GM12801 (cell line): Measurements from ENCODE around the gene ZNG1A.
"Not testable (repeated sequence)": the region's sequence is repeated elsewhere in the genome, so short reads cannot be mapped to it uniquely, and the experiment has no call there.

Experiments used
- TF ChIP-seq, protein P1 (sequence below): IDR thresholded peaks from one replicate; pipeline ENCODE4 v1.5.1; 2011; ENCODE audit warnings: control low read depth; ENCODE audit not compliant: insufficient read length; ENCODE audit errors: extremely low read depth

Gene ZNG1A

DNA sequence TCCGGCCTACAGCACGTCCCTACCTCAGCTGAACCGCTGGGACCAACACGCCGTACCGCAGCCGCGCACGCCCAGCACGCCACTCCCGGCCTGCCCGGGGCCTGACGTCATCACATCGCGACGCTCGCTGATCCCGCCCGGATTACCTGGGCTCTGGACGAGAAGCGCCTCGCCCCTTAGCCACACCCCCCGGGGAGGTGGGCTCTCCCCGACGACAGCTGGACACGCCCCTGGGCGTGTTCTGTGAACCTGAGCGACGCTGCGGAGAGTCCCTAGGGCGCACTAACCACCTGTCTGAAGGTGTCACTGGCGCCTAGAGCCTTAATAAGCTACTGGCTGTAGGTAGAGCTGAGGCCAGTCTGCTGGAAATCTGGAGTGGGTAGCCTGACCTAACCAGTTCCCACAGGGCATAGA, at the start of gene ZNG1A:
Gene ZNG1A, minus strand, starts transcription at position 87 of the 414 bp plus-strand sequence. CDS start 87 bp downstream, outside the sequence.
- TF ChIP-seq, protein P1, sequence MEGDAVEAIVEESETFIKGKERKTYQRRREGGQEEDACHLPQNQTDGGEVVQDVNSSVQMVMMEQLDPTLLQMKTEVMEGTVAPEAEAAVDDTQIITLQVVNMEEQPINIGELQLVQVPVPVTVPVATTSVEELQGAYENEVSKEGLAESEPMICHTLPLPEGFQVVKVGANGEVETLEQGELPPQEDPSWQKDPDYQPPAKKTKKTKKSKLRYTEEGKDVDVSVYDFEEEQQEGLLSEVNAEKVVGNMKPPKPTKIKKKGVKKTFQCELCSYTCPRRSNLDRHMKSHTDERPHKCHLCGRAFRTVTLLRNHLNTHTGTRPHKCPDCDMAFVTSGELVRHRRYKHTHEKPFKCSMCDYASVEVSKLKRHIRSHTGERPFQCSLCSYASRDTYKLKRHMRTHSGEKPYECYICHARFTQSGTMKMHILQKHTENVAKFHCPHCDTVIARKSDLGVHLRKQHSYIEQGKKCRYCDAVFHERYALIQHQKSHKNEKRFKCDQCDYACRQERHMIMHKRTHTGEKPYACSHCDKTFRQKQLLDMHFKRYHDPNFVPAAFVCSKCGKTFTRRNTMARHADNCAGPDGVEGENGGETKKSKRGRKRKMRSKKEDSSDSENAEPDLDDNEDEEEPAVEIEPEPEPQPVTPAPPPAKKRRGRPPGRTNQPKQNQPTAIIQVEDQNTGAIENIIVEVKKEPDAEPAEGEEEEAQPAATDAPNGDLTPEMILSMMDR: not testable (repeated sequence)

DNA sequence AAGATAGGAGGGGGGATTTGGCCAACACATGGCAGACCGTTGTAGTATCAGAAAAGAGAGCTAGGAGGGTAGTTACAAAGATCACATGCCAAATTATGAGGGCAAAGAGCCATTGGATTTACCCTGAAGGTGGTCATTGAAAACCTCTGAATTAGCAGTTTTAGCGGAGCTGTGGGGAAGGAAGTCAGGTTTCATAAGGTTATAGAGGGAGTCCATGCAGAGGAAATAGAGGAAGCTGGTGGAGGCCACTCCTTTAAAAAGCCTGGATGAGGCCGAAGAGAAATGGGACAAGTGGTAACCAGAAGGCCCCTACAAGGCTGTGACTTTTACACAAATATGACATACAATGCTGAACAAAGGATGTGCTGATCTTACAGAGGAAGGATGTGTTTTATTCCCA, 49.0 kb upstream of the ZNG1A start:
- TF ChIP-seq, protein P1: no peak

- TF ChIP-seq, protein P1: no peak
These were observed 46.0 kb upstream of the ZNG1A start for GRCh38 chr9:224582-225520.

DNA sequence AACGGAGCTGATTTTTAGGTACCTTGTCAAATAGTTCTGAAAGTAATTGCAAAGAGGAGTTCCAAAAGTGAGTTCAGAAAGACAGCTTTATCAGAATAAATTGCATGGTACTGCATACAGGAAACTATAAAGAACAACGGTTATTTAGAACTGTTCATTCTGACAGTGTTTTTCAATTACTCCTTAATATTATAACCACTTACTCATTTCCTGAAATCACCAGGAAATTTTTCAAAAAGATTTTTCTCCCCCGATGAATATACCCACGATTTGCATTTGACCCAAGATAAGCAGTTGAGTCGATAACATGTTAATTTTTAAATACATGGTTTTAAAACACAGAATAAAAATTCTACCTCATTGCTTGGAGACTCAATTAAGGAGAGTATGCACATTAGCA, 45.2 kb upstream of the ZNG1A start:
- TF ChIP-seq, protein P1: no peak

- TF ChIP-seq, protein P1: no peak
These were observed 44.3 kb upstream of the ZNG1A start for GRCh38 chr9:223152-223551.

DNA sequence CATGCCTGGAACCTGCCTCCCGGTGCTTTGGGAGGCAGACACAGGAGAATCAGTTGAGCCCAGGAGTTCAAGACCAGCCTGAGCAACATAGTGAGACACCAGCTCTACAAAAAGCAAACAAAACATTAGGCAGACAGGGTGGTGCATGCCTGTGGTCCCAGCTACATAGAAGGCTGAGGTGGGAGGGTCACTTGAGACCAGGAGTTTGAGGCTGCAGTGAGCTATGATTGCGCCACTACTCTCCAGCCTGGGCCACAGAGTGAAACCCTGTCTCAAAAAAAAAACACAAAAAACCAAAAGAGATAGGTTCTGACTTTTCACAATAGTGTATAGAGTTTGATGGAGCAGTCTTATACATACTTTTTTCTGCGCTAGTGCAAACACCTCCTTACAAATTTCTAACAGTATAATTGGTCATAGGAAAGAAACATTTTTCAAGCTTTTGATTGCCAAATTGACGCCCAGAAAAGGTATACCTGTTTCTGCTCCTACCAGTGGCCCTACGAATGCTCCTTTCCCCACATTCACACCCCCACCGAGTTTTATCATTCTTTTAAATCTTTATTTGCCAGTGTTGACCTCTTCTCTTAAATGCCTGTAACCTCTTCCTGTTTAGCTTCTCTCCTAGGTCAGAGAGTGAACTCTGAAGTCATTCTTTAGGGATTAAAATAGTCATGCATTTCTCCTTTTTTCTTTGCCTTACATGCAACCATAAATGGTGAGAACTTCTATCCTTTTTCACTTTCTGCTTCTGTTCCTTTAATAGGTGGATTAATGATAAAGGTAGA, 43.3 kb upstream of the ZNG1A start:
- TF ChIP-seq, protein P1: no peak

DNA sequence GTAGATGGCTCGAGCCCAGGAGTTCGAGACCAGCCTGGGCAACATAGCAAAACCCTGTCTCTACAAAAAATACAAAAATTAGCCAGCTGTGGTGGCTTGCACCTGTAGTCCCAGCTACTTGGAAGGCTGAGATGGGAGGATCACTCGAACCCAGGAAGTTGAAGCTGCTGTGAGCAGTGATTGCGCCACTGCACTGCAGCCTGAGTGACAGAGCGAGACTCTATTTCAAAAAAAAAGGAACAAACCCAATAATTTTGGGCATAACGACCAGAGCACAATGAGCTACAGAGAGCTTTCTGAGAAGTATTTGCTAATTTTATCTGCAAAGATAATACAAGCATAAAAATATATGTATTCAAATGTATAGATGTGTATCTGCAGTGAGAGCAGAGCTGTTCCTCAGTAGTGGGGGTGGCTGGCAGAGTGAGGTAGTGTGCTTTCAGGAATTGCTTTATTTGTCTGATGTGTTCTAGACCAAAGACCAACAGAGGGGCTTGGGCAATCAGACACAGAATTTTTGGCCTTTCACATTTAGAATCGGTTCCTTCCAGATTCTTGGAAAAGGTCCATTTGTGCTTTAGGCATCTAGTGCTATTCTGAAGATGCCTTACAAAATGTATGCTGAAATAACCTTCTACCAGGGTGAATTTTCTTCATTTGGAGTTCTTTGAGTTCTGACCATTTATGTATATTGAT, 41.0 kb upstream of the ZNG1A start:
- TF ChIP-seq, protein P1: no peak
